HG02571 (cell line): ENCODE results near the gene STK32C.

Source experiments
- ATAC-seq: cut with Tn5 transposase; IDR thresholded peaks from one replicate; pipeline ENCODE4 v1.9.1; 2021; ENCODE audit warnings: mild to moderate bottlenecking, moderate library complexity; ENCODE audit not compliant: unreplicated experiment

STK32C gene

GRCh38 chr10:132283604-132284382, 24.0 kb downstream of the STK32C start:
- ATAC-seq = no peak

- ATAC-seq = no peak
These were observed 24.8 kb downstream of the STK32C start for GRCh38 chr10:132282667-132283603.

- no peak for ATAC-seq
These were observed 25.7 kb downstream of the STK32C start for GRCh38 chr10:132281915-132282666.

GRCh38 chr10:132280646-132281074, 27.1 kb downstream of the STK32C start:
- ATAC-seq = no peak

- ATAC-seq = no peak
These were observed 27.7 kb downstream of the STK32C start for GRCh38 chr10:132279873-132280645.

GRCh38 chr10:132277311-132277741, 30.4 kb downstream of the STK32C start:
- no peak for ATAC-seq

- no peak for ATAC-seq
These were observed 31.0 kb downstream of the STK32C start for GRCh38 chr10:132276706-132277105.

GRCh38 chr10:132276179-132276675, 31.5 kb downstream of the STK32C start:
- no peak for ATAC-seq

GRCh38 chr10:132275426-132276178, 32.1 kb downstream of the STK32C start:
- no peak for ATAC-seq

- no peak for ATAC-seq
These were observed 32.8 kb downstream of the STK32C start for GRCh38 chr10:132274986-132275385.

GRCh38 chr10:132274581-132274980, 33.2 kb downstream of the STK32C start:
- ATAC-seq = no peak

GRCh38 chr10:132273966-132274365, 33.8 kb downstream of the STK32C start:
- ATAC-seq = no peak

- no peak for ATAC-seq
These were observed 34.3 kb downstream of the STK32C start for GRCh38 chr10:132273304-132273944.

GRCh38 chr10:132272231-132272971, 35.3 kb downstream of the STK32C start:
- ATAC-seq = no peak

- no peak for ATAC-seq
These were observed 36.1 kb downstream of the STK32C start for GRCh38 chr10:132271458-132272230.

GRCh38 chr10:132270721-132271457, 36.9 kb downstream of the STK32C start:
- no peak for ATAC-seq

GRCh38 chr10:132270256-132270655, 37.5 kb downstream of the STK32C start:
- no peak for ATAC-seq
